Measurements from ENCODE around the gene IL15RA. TPM values are rescaled to one million over a fixed set of nuclear protein-coding genes. Genes with fewer than 3 reads are reported as not detected.

IL15RA gene
- total and polyA plus RNA-seq, 10 donors = 9.9 to 37.4 (median 21.0) TPM

- no peak overlapping the region for H3K4me3 ChIP-seq
- no peaks in the 10 kb centered on the region for H3K4me1 ChIP-seq
- no peak for TF ChIP-seq POLR2AphosphoS5 (IDR thresholded peaks at IDR 0.05)
- TF ChIP-seq, protein P1, sequence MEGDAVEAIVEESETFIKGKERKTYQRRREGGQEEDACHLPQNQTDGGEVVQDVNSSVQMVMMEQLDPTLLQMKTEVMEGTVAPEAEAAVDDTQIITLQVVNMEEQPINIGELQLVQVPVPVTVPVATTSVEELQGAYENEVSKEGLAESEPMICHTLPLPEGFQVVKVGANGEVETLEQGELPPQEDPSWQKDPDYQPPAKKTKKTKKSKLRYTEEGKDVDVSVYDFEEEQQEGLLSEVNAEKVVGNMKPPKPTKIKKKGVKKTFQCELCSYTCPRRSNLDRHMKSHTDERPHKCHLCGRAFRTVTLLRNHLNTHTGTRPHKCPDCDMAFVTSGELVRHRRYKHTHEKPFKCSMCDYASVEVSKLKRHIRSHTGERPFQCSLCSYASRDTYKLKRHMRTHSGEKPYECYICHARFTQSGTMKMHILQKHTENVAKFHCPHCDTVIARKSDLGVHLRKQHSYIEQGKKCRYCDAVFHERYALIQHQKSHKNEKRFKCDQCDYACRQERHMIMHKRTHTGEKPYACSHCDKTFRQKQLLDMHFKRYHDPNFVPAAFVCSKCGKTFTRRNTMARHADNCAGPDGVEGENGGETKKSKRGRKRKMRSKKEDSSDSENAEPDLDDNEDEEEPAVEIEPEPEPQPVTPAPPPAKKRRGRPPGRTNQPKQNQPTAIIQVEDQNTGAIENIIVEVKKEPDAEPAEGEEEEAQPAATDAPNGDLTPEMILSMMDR (IDR thresholded peaks at IDR 0.05 in 8 of 11, conservative IDR thresholded peaks at IDR 0.05 in 3 of 11) = no peak
- TF ChIP-seq POLR2A (IDR thresholded peaks at IDR 0.05) = no peak
- H3K9me3 ChIP-seq = peaks cover 0 to 19% (median 10%) of the 10 kb centered on the region in 8 donors
- intact Hi-C loops (cut with DNase I; ENCODE audit: low total_unique reads) = no loop called here
- no peaks in the 10 kb centered on the region for H3K27me3 ChIP-seq (replicated peaks in 1 of 7)
- DNase-seq = no peak
- no peaks in the 10 kb centered on the region for H3K36me3 ChIP-seq
- 77 to 94% (median 86%) methylated on average over 4 of the region's 4 CpGs for WGBS, 5 donors
- no peak overlapping the region for H3K27ac ChIP-seq
These were observed 19.4 kb upstream of the IL15RA start for GRCh38 chr10:5996696-5997095.

DNA sequence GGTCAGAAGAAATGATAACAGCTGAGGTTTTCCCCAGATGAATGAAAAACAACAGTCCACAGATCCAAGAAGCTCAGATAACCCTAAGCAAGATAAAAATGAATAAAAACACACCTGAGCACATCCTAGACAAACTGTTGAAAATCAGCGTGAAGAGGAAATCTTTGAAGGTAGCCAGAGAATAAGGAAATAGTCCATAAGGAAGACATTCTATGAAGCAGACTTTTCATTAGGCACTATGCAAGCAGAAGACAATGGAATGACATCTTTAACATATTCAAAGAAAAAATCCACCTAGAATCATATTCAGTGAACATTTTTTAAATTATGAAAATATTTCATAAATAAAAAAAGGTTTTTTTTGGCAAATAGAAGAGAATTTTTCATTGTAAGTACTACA is 15.1 kb upstream of the IL15RA start:
- no peak for DNase-seq
- H3K4me3 ChIP-seq = no peak overlapping the region
- TF ChIP-seq, protein P1 (IDR thresholded peaks at IDR 0.05 in 8 of 11, conservative IDR thresholded peaks at IDR 0.05 in 3 of 11) = no peak
- no peak for TF ChIP-seq POLR2AphosphoS5 (IDR thresholded peaks at IDR 0.05)
- TF ChIP-seq POLR2A (IDR thresholded peaks at IDR 0.05) = no peak
- H3K36me3 ChIP-seq = no peaks in the 10 kb centered on the region
- intact Hi-C loops (cut with DNase I; ENCODE audit: low total_unique reads) = no loop called here
- 84 to 100% (median 96%) methylated on average over 1 of the region's 1 CpG for WGBS, 5 donors
- H3K4me1 ChIP-seq = peaks cover 0 to 9% (median 2%) of the 10 kb centered on the region in 6 donors
- peaks cover 0 to 23% (median 17%) of the 10 kb centered on the region in 8 donors for H3K9me3 ChIP-seq
- H3K27me3 ChIP-seq (replicated peaks in 1 of 7) = no peaks in the 10 kb centered on the region
- no peak overlapping the region for H3K27ac ChIP-seq

DNA sequence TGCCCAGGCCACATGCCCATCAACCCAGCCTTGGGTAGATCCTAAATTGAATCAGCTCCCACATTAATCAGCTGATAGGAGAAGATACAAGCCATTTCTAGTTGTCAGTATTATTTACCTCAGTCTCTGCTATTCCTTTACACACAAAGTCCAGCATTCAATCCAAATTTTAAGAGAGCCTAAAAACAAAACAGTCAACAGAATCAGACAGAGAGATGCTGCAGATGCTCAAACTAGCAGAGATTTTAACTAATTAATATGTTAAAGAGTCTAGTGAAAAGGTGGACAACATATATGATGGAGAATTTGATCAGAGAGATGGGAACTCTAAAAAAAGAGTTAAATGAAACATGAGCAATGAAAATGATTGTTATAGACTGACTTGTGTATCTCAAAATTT is 14.4 kb upstream of the IL15RA start:
- no peak for DNase-seq
- intact Hi-C loops (cut with DNase I; ENCODE audit: low total_unique reads) = no loop called here
- Histone ChIP-seq H3K4me1 (peaks cover 0 to 9% (median 2%) of the 10 kb centered on the region in 6 donors), H3K36me3 (no peaks in the 10 kb centered on the region), H3K4me3 (no peak overlapping the region), H3K27me3 (replicated peaks in 1 of 7) (no peaks in the 10 kb centered on the region), H3K9me3 (peaks cover 0 to 23% (median 17%) of the 10 kb centered on the region in 8 donors), H3K27ac (no peak overlapping the region)
- TF ChIP-seq POLR2AphosphoS5 (IDR thresholded peaks at IDR 0.05) = no peak
- no peak for TF ChIP-seq POLR2A (IDR thresholded peaks at IDR 0.05)
- TF ChIP-seq, protein P1 (IDR thresholded peaks at IDR 0.05 in 8 of 11, conservative IDR thresholded peaks at IDR 0.05 in 3 of 11) = no peak

- Histone ChIP-seq H3K4me3 (no peak overlapping the region), H3K9me3 (peaks cover 0 to 23% (median 17%) of the 10 kb centered on the region in 8 donors), H3K36me3 (no peaks in the 10 kb centered on the region), H3K4me1 (peaks cover 0 to 9% (median 3%) of the 10 kb centered on the region in 6 donors), H3K27ac (no peak overlapping the region), H3K27me3 (replicated peaks in 1 of 7) (no peaks in the 10 kb centered on the region)
- intact Hi-C loops (cut with DNase I; ENCODE audit: low total_unique reads) = no loop called here
- TF ChIP-seq, protein P1 (IDR thresholded peaks at IDR 0.05 in 8 of 11, conservative IDR thresholded peaks at IDR 0.05 in 3 of 11) = no peak
- TF ChIP-seq POLR2A (IDR thresholded peaks at IDR 0.05) = no peak
- no peak for TF ChIP-seq POLR2AphosphoS5 (IDR thresholded peaks at IDR 0.05)
- no peak for DNase-seq
- 85 to 93% (median 89%) methylated on average over 2 of the region's 2 CpGs for WGBS, 5 donors
These were observed 12.4 kb upstream of the IL15RA start for GRCh38 chr10:5989756-5990155.
